Neural crest cell (in vitro differentiated cells): ENCODE results near the gene ACBD6. TPM values are rescaled to one million over a fixed set of nuclear protein-coding genes. Genes with fewer than 3 reads are reported as not detected.

Experiments used
- DNase-seq: peaks from one replicate; pipeline ENCODE4 v3.0.0; 2021; ENCODE audit warnings: low read depth, mixed read lengths, low spot score
- H3K27ac Mint-ChIP-seq: one replicate; pipeline ENCODE4 v1.8.0; 2021; ENCODE audit warnings: mild to moderate bottlenecking, mixed read lengths; ENCODE audit not compliant: unreplicated experiment
- H3K27me3 Mint-ChIP-seq: 2 replicates; pipeline ENCODE4 v1.8.0; 2021; ENCODE audit warnings: low read depth, mild to moderate bottlenecking, mixed read lengths
- H3K36me3 Mint-ChIP-seq: 2 replicates; pipeline ENCODE4 v1.8.0; 2021; ENCODE audit warnings: low read depth, mild to moderate bottlenecking, mixed read lengths
- H3K4me1 Mint-ChIP-seq: 2 replicates; pipeline ENCODE4 v1.8.0; 2021; ENCODE audit warnings: mixed read lengths
- H3K4me3 Mint-ChIP-seq: one replicate; pipeline ENCODE4 v1.8.0; 2021; ENCODE audit warnings: mild to moderate bottlenecking, mixed read lengths
- H3K9me3 Mint-ChIP-seq: 2 replicates; pipeline ENCODE4 v1.8.0; 2021; ENCODE audit warnings: mixed read lengths
- total RNA-seq: library from RNA; stranded (reverse); gene quantifications from 2 replicates; pipeline ENCODE4 v1.2.1, GENCODE V29; 2021
- TF ChIP-seq, protein P1 (sequence below): fragments of 200-600 bp; sonication (generic); conservative IDR thresholded peaks from 2 replicates; pipeline ENCODE4 v1.5.0; 2021; ENCODE audit warnings: antibody characterized with exemption, mild to moderate bottlenecking

Gene ACBD6
- total RNA-seq, 1 donor from 2014 or later, result 59.1 TPM

GRCh38 chr1:180444522-180444921 is 57.9 kb downstream of the ACBD6 start:
- no peak for DNase-seq
- no peak overlapping the region for H3K4me3 Mint-ChIP-seq
- no peaks in the 10 kb centered on the region for H3K4me1 Mint-ChIP-seq
- H3K9me3 Mint-ChIP-seq, result peaks cover 12% of the 10 kb centered on the region
- no peaks in the 10 kb centered on the region for H3K27me3 Mint-ChIP-seq
- TF ChIP-seq, protein P1, sequence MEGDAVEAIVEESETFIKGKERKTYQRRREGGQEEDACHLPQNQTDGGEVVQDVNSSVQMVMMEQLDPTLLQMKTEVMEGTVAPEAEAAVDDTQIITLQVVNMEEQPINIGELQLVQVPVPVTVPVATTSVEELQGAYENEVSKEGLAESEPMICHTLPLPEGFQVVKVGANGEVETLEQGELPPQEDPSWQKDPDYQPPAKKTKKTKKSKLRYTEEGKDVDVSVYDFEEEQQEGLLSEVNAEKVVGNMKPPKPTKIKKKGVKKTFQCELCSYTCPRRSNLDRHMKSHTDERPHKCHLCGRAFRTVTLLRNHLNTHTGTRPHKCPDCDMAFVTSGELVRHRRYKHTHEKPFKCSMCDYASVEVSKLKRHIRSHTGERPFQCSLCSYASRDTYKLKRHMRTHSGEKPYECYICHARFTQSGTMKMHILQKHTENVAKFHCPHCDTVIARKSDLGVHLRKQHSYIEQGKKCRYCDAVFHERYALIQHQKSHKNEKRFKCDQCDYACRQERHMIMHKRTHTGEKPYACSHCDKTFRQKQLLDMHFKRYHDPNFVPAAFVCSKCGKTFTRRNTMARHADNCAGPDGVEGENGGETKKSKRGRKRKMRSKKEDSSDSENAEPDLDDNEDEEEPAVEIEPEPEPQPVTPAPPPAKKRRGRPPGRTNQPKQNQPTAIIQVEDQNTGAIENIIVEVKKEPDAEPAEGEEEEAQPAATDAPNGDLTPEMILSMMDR, result no peak
- H3K36me3 Mint-ChIP-seq, result peaks cover 21% of the 10 kb centered on the region
- H3K27ac Mint-ChIP-seq, result no peak overlapping the region

GRCh38 chr1:180440335-180440734 is 62.0 kb downstream of the ACBD6 start:
- Mint-ChIP-seq H3K27me3 (no peaks in the 10 kb centered on the region), H3K9me3 (peaks cover 17% of the 10 kb centered on the region), H3K27ac (no peak overlapping the region), H3K4me3 (no peak overlapping the region), H3K4me1 (no peaks in the 10 kb centered on the region), H3K36me3 (peaks cover 40% of the 10 kb centered on the region)
- TF ChIP-seq, protein P1, result no peak
- DNase-seq, result no peak

DNA sequence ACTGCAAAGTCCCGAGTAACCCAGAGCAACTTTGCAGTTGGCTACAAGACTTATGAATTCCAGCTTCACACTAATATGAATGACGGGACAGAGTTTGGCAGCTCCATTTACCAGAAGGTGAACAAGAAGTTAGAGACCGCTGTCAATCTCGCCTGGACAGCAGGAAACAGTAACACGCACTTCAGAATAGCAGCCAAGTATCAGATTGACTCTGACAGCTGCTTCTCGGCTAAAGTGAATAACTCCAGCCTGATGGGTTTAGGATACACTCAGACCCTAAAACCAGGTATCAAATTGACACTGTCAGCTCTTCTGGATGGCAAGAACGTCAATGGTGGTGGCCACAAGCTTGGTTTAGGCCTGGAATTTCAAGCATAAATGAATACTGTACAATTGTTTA is 66.8 kb downstream of the ACBD6 start:
- peaks cover 4% of the 10 kb centered on the region for H3K4me1 Mint-ChIP-seq
- no peak for DNase-seq

DNA sequence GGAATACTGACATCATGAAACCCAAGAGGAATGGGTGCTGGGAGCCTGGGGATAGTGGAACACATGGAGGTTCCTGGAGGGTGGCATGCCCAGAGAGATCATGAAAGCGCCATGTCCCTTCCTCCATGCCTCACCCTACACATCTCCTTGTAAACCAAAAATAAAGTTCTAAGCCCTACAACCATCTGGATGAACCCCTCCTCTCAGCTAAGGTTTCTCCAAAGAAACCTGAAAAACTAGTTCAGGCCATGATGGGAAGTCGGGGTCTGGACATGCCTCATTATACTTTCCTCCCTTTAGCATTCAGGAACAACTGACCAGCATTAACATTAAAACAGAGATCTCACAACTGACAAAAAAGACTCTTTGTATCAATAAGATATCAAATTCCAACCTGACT is 68.5 kb downstream of the ACBD6 start:
- peaks cover 13% of the 10 kb centered on the region for H3K9me3 Mint-ChIP-seq
- peaks cover 37% of the 10 kb centered on the region for H3K36me3 Mint-ChIP-seq
- H3K27ac Mint-ChIP-seq, result no peak overlapping the region
- H3K4me3 Mint-ChIP-seq, result no peak overlapping the region
- no peaks in the 10 kb centered on the region for H3K27me3 Mint-ChIP-seq
- peaks cover 4% of the 10 kb centered on the region for H3K4me1 Mint-ChIP-seq
- no peak for DNase-seq
- TF ChIP-seq, protein P1, result no peak

More for the DNA sequence above, 66.8 kb downstream of the ACBD6 start:
- Mint-ChIP-seq H3K27ac (no peak overlapping the region), H3K4me3 (no peak overlapping the region), H3K9me3 (peaks cover 16% of the 10 kb centered on the region), H3K36me3 (peaks cover 44% of the 10 kb centered on the region), H3K27me3 (no peaks in the 10 kb centered on the region)
- TF ChIP-seq, protein P1, result no peak

DNA sequence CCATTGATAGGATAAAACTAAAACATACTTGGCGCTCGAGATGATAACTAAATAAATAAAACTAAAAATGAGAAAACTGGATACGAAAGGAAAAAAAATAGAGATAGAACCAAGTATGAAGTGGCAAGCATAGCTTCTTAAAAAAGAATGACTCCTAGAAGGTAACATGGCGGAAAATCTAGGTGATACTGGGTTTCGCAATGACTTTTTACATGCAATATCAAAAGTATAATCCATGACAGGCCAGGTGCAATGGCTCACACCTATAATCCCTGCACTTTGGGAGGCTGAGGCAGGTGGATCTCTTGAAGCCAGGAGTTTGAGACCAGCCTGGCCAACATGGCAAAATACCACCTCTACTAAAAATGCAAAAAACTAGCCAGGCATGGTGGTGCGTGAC is 70.7 kb downstream of the ACBD6 start:
- TF ChIP-seq, protein P1, result no peak
- DNase-seq, result no peak
- H3K36me3 Mint-ChIP-seq, result peaks cover 23% of the 10 kb centered on the region
- H3K9me3 Mint-ChIP-seq, result peaks cover 8% of the 10 kb centered on the region
- H3K27ac Mint-ChIP-seq, result no peak overlapping the region
- H3K27me3 Mint-ChIP-seq, result no peaks in the 10 kb centered on the region
- peaks cover 4% of the 10 kb centered on the region for H3K4me1 Mint-ChIP-seq
- H3K4me3 Mint-ChIP-seq, result no peak overlapping the region
